Fibroblast of villous mesenchyme (primary cell): ENCODE measurements around the gene COG1. TPM values are rescaled to one million over a fixed set of nuclear protein-coding genes. Genes with fewer than 3 reads are reported as not detected.

Source experiments
- DNase-seq: peaks from one replicate; pipeline ENCODE4 v3.0.0-alpha.2; 2010; ENCODE audit warnings: low read depth
- H3K4me3 ChIP-seq: 2 replicates; pipeline ENCODE4 v1.5.1; 2011; ENCODE audit warnings: low read depth, mild to moderate bottlenecking, low read length
- CTCF ChIP-seq: IDR thresholded peaks from 2 replicates; pipeline ENCODE4 v1.5.1; 2012; ENCODE audit warnings: low read depth, mild to moderate bottlenecking, low read length; ENCODE audit not compliant: insufficient read depth
- total RNA-seq: library from RNA; depleted of rRNA; stranded (reverse); fragments of >200 nt; gene quantifications from 2 replicates; pipeline ENCODE4 v1.2.3, GENCODE V29; 2012

The COG1 gene
- total RNA-seq, 1 donor: 25.9 TPM

- TF ChIP-seq CTCF: no peak
- no peak for DNase-seq
- no peak overlapping the region for H3K4me3 ChIP-seq
Measured at GRCh38 chr17:73186283-73187050, 6.4 kb upstream of the COG1 start.

- no peak overlapping the region for H3K4me3 ChIP-seq
- no peak for TF ChIP-seq CTCF
- no peak for DNase-seq
Measured at GRCh38 chr17:73187203-73187769, 5.6 kb upstream of the COG1 start.

- H3K4me3 ChIP-seq: no peak overlapping the region
- peak; percentile 46 for DNase-seq
- TF ChIP-seq CTCF: no peak
Measured at GRCh38 chr17:73188011-73188410, 4.8 kb upstream of the COG1 start.

GRCh38 chr17:73189417-73190099 lies 3.3 kb upstream of the COG1 start:
- DNase-seq: peak; percentile 72
- H3K4me3 ChIP-seq: no peak overlapping the region
- TF ChIP-seq CTCF: peak; percentile 70

- DNase-seq: peak; percentile 73
- peak overlapping the region; percentile 75 for H3K4me3 ChIP-seq
- TF ChIP-seq CTCF: peak; percentile 87
Measured at GRCh38 chr17:73191443-73192205, 1.2 kb upstream of the COG1 start.

GRCh38 chr17:73192206-73192893 lies 505 bp upstream of the COG1 start:
- peak overlapping the region; percentile 75 for H3K4me3 ChIP-seq
- DNase-seq: peak; percentile 74
- no peak for TF ChIP-seq CTCF
